ENCODE data around the gene CAMTA1.

CAMTA1 gene

GRCh38 chr1:7385471-7386225 is 600.4 kb downstream of the CAMTA1 start:
- Histone ChIP-seq H3K27me3 (ENCODE audit: low read length) (no peaks in the 10 kb centered on the region), H3K9me3 (ENCODE audit: insufficient read depth, low read length) (no peaks in the 10 kb centered on the region), H3F3A (ENCODE audit: insufficient read depth) (no peaks in the 10 kb centered on the region), H3K27ac (ENCODE audit: low read depth, low read length) (no peak overlapping the region), H3K36me3 (ENCODE audit: low read length) (no peaks in the 10 kb centered on the region), H3K4me3 (ENCODE audit: insufficient read depth, low read length, poor library complexity, severe bottlenecking) (no peak overlapping the region), H3K9ac (ENCODE audit: low read length) (no peak overlapping the region), H4K20me1 (ENCODE audit: low read depth, low read length) (no peaks in the 10 kb centered on the region), H3K79me2 (ENCODE audit: insufficient read depth, low read length) (no peaks in the 10 kb centered on the region), H3K4me2 (ENCODE audit: low read depth, low read length, poor library complexity, severe bottlenecking) (no peak overlapping the region), H2AFZ (ENCODE audit: low read depth, low read length, severe bottlenecking) (no peak overlapping the region), H3K9me2 (replicated peaks; ENCODE audit: insufficient read depth, low read length) (no peaks in the 10 kb centered on the region)
- TF ChIP-seq EZH2phosphoT487 (conservative IDR thresholded peaks at IDR 0.05; ENCODE audit: low read length) (no peak), CTCF (IDR thresholded peaks at IDR 0.05; ENCODE audit: insufficient read depth, low read length, poor library complexity, severe bottlenecking) (no peak)

- Histone ChIP-seq H4K20me1 (ENCODE audit: low read depth, low read length) (no peaks in the 10 kb centered on the region), H3F3A (ENCODE audit: insufficient read depth) (no peaks in the 10 kb centered on the region), H3K4me3 (ENCODE audit: insufficient read depth, low read length, poor library complexity, severe bottlenecking) (no peak overlapping the region), H3K9me3 (ENCODE audit: insufficient read depth, low read length) (no peaks in the 10 kb centered on the region), H2AFZ (ENCODE audit: low read depth, low read length, severe bottlenecking) (no peak overlapping the region), H3K9ac (ENCODE audit: low read length) (no peak overlapping the region), H3K79me2 (ENCODE audit: insufficient read depth, low read length) (no peaks in the 10 kb centered on the region), H3K27ac (ENCODE audit: low read depth, low read length) (no peak overlapping the region), H3K27me3 (ENCODE audit: low read length) (no peaks in the 10 kb centered on the region), H3K4me2 (ENCODE audit: low read depth, low read length, poor library complexity, severe bottlenecking) (no peak overlapping the region), H3K9me2 (replicated peaks; ENCODE audit: insufficient read depth, low read length) (no peaks in the 10 kb centered on the region), H3K36me3 (ENCODE audit: low read length) (no peaks in the 10 kb centered on the region)
- TF ChIP-seq EZH2phosphoT487 (conservative IDR thresholded peaks at IDR 0.05; ENCODE audit: low read length) (no peak), CTCF (IDR thresholded peaks at IDR 0.05; ENCODE audit: insufficient read depth, low read length, poor library complexity, severe bottlenecking) (no peak)
These were observed 601.2 kb downstream of the CAMTA1 start for GRCh38 chr1:7386226-7387052.

- no peaks in the 10 kb centered on the region for H3K9me3 ChIP-seq (ENCODE audit: insufficient read depth, low read length)
- H3K9me2 ChIP-seq (replicated peaks; ENCODE audit: insufficient read depth, low read length): no peaks in the 10 kb centered on the region
- H3K79me2 ChIP-seq (ENCODE audit: insufficient read depth, low read length): no peaks in the 10 kb centered on the region
- no peak overlapping the region for H3K9ac ChIP-seq (ENCODE audit: low read length)
- H3K36me3 ChIP-seq (ENCODE audit: low read length): no peaks in the 10 kb centered on the region
- H4K20me1 ChIP-seq (ENCODE audit: low read depth, low read length): no peaks in the 10 kb centered on the region
- no peak overlapping the region for H2AFZ ChIP-seq (ENCODE audit: low read depth, low read length, severe bottlenecking)
- no peaks in the 10 kb centered on the region for H3K27me3 ChIP-seq (ENCODE audit: low read length)
- no peak for TF ChIP-seq CTCF (IDR thresholded peaks at IDR 0.05; ENCODE audit: insufficient read depth, low read length, poor library complexity, severe bottlenecking)
- no peak for TF ChIP-seq EZH2phosphoT487 (conservative IDR thresholded peaks at IDR 0.05; ENCODE audit: low read length)
- no peak overlapping the region for H3K4me3 ChIP-seq (ENCODE audit: insufficient read depth, low read length, poor library complexity, severe bottlenecking)
- no peak overlapping the region for H3K27ac ChIP-seq (ENCODE audit: low read depth, low read length)
- H3K4me2 ChIP-seq (ENCODE audit: low read depth, low read length, poor library complexity, severe bottlenecking): no peak overlapping the region
- H3F3A ChIP-seq (ENCODE audit: insufficient read depth): no peaks in the 10 kb centered on the region
These were observed 602.0 kb downstream of the CAMTA1 start for GRCh38 chr1:7387053-7387927.

All from SU-DHL-6 (cell line).